Fibroblast of the aortic adventitia (primary cell): ENCODE data around the gene EVX2. TPM values are rescaled to one million over a fixed set of nuclear protein-coding genes. Genes with fewer than 3 reads are reported as not detected.

ENCODE experiments used
- DNase-seq: peaks from one replicate; pipeline ENCODE4 v3.0.0-alpha.2; 2010; ENCODE audit warnings: low read depth
- H3K4me3 ChIP-seq: 2 replicates; pipeline ENCODE4 v1.5.1; 2011; ENCODE audit warnings: low read depth, mild to moderate bottlenecking, control low read depth, low read length, moderate library complexity
- total RNA-seq: library from RNA; depleted of rRNA; stranded (reverse); fragments of >200 nt; gene quantifications from 2 replicates; pipeline ENCODE4 v1.2.3, GENCODE V29; 2012; ENCODE audit warnings: low replicate concordance
- TF ChIP-seq, protein P1 (sequence below): IDR thresholded peaks from 2 replicates; pipeline ENCODE4 v1.5.1; 2011; ENCODE audit warnings: mild to moderate bottlenecking, low read length, control low read depth, inconsistent platforms; ENCODE audit not compliant: insufficient read depth

Gene EVX2
- total RNA-seq, 1 donor, result not detected

- no peak overlapping the region for H3K4me3 ChIP-seq
- TF ChIP-seq, protein P1, sequence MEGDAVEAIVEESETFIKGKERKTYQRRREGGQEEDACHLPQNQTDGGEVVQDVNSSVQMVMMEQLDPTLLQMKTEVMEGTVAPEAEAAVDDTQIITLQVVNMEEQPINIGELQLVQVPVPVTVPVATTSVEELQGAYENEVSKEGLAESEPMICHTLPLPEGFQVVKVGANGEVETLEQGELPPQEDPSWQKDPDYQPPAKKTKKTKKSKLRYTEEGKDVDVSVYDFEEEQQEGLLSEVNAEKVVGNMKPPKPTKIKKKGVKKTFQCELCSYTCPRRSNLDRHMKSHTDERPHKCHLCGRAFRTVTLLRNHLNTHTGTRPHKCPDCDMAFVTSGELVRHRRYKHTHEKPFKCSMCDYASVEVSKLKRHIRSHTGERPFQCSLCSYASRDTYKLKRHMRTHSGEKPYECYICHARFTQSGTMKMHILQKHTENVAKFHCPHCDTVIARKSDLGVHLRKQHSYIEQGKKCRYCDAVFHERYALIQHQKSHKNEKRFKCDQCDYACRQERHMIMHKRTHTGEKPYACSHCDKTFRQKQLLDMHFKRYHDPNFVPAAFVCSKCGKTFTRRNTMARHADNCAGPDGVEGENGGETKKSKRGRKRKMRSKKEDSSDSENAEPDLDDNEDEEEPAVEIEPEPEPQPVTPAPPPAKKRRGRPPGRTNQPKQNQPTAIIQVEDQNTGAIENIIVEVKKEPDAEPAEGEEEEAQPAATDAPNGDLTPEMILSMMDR, result no peak
- DNase-seq, result no peak
These were observed 14.1 kb upstream of the EVX2 start for GRCh38 chr2:176097820-176098365.

- peak; percentile 59 for DNase-seq
These were observed 13.4 kb upstream of the EVX2 start for GRCh38 chr2:176096986-176097819.

DNA sequence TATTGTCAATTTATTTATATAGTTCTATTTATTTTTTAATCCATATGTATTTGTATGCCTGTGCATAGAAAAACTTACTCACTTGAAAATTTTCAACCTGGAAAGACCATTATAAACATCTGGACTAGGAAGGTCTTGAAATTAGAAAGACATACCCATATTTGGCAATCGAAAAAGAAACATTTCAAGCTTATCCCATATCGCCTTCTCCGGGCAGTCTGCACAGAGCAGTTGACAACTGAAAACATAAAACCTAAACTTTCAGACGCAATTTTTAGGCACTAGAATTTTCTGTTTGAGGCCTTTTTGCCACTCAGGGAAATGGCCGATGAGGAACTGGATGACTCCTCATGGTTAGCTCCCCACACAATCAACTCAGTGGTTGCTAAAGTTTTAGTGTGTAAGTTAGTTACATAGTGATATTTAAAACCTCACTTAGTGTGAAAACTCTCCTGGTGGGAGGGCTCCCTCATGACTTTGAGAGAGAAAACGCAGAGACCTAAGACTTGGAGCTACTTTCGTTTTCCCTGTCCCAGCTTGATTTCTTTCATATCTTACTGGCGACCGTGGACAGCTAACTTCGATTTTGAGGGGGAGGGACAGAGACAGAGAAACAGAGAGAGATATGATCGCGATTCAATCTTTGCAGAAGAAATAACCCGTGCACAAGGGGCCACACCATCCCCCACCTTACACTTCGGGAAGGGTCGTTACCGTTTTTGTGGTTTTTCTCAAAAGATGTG lies 12.7 kb upstream of the EVX2 start:
- peak; percentile 29 for DNase-seq
- H3K4me3 ChIP-seq, result peak overlapping the region; percentile 56

More at GRCh38 chr2:176096986-176097819, 13.4 kb upstream of the EVX2 start:
- H3K4me3 ChIP-seq, result peak overlapping the region; percentile 59
- TF ChIP-seq, protein P1, result peak; percentile 90

GRCh38 chr2:176095421-176095820 lies 11.7 kb upstream of the EVX2 start:
- TF ChIP-seq, protein P1, result no peak
- DNase-seq, result no peak

More for the DNA sequence above, 12.7 kb upstream of the EVX2 start:
- TF ChIP-seq, protein P1, result no peak

GRCh38 chr2:176094349-176094748 lies 10.6 kb upstream of the EVX2 start:
- no peak overlapping the region for H3K4me3 ChIP-seq
- TF ChIP-seq, protein P1, result no peak
- DNase-seq, result no peak

More at GRCh38 chr2:176095421-176095820, 11.7 kb upstream of the EVX2 start:
- H3K4me3 ChIP-seq, result no peak overlapping the region

GRCh38 chr2:176093898-176094249 lies 10.1 kb upstream of the EVX2 start:
- H3K4me3 ChIP-seq, result no peak overlapping the region
- TF ChIP-seq, protein P1, result no peak
- DNase-seq, result no peak
